ENCODE data around the gene VIPR2.

DNA sequence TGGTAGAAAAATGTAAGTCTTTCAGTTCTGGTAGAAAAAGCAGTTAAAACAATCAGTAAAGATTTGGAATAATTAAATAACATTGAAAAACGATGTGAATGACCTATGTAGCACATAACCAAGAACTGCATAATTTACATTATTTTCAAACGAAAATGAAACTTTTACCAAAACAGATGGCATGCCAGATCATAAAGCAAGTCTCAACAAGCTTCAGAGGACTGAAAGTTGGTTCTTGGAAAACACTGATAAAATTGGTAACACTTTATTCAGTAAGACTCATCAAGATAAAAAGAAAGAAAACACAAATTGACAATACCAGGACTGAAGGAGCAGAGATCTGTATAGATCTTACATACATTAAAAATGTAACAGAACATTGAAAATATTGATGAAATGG is 92.8 kb downstream of the VIPR2 start:
- TF ChIP-seq, protein P1, sequence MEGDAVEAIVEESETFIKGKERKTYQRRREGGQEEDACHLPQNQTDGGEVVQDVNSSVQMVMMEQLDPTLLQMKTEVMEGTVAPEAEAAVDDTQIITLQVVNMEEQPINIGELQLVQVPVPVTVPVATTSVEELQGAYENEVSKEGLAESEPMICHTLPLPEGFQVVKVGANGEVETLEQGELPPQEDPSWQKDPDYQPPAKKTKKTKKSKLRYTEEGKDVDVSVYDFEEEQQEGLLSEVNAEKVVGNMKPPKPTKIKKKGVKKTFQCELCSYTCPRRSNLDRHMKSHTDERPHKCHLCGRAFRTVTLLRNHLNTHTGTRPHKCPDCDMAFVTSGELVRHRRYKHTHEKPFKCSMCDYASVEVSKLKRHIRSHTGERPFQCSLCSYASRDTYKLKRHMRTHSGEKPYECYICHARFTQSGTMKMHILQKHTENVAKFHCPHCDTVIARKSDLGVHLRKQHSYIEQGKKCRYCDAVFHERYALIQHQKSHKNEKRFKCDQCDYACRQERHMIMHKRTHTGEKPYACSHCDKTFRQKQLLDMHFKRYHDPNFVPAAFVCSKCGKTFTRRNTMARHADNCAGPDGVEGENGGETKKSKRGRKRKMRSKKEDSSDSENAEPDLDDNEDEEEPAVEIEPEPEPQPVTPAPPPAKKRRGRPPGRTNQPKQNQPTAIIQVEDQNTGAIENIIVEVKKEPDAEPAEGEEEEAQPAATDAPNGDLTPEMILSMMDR (IDR thresholded peaks at IDR 0.05; ENCODE audit: low read length): no peak
- no peak for TF ChIP-seq EZH2 (optimal IDR thresholded peaks at IDR 0.05; ENCODE audit: low read depth, low read length)

Measured in MM.1S (cell line).